T-helper 2 cell (primary cell): Measurements from ENCODE around the gene NPIPA1.
"Not testable (repeated sequence)": the region's sequence is repeated elsewhere in the genome, so short reads cannot be mapped to it uniquely, and the experiment has no call there.

Source experiments
- DNase-seq, 5 experiments: peaks; one replicate each; pipeline versions ENCODE4 v3.0.0 to v3.0.0-alpha.2; 2012 to 2022

Gene NPIPA1

DNA sequence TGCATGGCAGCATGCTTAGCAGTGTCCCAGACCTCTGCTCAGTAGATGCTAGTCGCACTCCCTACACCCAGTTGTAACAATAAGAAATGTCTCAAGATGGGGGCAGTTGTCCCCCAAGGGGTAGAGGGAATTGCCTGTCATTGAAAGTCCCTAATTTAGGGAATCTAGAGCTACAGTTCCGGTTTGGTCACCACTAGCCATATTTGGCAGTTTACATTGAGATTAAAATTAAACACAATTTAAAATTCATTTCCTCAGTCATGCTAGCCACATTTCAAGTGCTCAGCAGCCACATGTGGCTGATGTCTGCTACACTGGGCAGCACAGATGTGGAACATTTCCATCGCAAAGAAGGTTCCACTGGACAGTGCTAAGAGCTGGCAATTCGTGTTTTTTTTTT lies 41.7 kb downstream of the NPIPA1 start:
- not testable (repeated sequence) for DNase-seq

DNA sequence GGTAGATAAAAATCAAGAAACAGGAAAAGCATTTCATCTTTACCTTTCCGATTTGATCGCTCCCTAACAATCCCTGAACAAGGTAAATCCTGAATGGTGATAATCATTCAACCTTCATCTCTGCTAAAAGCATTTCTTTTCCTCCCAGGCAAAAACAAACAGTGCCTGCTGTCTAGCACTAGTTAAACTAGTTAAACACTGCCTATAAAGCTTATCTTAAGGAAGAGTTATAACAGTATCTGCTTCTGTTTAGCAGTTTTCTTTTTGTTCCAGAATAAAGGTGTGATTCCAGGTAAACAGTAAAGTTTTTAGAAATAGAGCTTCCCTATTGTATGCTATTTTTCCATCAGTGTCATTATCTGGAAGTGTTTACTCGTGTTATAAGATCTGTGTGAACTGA lies 44.0 kb downstream of the NPIPA1 start:
- DNase-seq = not testable (repeated sequence)

DNA sequence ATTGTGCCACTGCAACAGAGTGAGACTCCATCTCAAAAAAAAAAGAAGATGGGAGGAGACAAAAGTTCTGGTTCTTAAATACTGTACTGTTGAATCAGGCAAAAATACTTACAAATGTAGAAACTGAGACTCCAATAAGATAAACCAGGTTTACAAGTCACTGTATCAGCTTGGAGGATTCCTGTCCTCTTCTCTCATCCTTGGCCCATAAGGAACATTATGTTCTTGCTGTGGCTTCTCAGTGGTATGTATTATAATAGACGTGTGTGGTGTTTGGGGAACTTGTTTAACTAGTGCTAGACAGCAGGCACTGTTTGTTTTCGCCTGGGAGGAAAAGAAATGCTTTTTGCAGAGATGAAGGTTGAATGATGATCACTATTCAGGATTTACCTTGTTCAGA lies 45.3 kb downstream of the NPIPA1 start:
- DNase-seq = not testable (repeated sequence)

DNA sequence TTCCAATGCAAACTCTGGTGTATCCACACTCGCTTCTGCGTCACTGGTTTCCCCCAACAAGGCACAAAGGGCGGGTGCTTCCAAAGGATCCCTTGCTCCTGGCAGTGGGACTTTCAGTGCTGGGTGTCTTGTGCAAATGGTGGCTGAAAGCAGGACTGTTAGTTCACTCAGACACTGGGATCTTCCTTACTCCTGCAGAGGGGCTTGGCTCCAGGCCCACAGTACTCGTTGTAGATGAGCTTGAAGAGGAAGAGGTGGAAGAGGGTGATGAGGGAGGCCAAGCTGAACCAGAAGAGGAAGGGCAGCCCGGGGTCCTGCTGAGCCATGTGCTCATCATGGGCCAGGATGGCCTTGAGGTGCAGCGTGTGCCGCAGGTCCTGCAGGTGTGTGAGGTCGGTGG lies 50.8 kb downstream of the NPIPA1 start:
- not testable (repeated sequence) for DNase-seq

DNA sequence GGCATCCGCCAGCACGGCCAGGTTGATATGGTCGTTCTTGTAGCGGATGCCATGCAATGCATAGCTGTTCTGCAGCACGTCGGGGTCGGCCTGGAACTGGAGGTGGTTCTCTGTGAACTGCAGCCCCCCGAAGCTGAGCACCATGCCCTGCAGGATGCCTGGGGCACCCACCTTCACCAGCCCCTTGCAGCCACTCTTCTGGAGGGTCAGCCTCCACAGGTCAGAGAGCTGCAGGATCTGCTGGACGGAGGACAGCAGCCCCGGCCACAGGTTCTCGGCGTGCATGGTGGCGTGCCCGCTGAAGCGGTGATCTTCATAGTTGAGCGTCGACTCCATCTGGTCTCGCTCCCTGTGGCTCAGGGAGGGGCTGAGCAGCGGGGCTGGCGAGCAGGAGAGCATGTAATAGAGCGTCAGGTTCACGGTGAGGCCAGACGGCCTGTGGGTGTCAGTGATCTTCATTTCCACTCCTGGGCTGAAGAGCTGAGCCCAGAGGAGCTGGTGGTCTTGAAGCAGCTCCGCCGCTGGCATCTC lies 51.5 kb downstream of the NPIPA1 start:
- not testable (repeated sequence) for DNase-seq

DNA sequence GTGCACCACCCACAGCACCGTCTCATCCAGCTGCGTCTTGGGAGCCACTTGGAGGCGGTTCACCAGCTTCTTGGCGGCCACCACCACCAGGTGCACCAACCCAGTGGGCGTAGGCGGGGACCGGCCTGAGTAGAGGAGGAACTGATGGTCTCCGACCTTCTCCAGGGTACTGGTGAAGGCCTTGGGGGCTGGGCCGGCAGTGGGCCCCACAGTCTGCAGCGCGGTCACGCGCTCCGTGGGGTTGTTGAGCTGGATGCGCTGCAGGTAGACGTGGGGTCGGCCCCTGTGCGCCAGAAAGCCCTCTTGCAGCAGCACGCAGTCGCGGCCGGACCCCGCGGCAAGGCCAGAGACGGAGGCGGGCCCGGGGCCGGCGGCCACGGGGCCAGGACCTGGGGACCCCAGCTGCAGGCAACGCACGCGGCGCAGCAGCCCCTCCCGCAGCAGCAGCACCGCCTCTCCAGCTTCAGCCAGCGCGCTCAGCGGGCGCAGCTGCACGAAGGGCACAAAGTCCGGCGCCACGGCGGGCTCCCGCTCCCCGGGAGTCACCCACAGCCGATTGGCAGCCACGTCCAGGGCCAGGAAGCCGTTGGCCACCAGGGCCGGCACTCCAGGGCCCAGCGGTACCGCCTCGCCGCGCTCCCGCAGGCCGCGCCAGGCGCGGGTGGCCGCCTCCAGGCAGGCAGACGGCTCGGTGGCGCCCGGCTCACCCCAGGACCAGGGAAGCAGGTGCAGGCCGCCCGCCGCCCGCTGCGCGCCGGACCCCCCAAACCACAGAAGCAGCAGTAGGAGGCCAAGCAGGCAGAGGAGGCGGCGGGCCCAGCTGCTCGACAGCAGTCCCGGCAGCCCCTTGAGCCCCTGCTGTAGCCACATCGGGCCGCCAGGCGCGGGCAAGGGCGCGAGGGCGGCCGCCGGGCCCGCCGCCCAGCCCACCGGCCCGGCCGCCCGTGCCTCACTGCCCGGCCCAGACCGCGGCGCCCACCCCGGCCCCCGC lies 52.3 kb downstream of the NPIPA1 start:
- not testable (repeated sequence) for DNase-seq

DNA sequence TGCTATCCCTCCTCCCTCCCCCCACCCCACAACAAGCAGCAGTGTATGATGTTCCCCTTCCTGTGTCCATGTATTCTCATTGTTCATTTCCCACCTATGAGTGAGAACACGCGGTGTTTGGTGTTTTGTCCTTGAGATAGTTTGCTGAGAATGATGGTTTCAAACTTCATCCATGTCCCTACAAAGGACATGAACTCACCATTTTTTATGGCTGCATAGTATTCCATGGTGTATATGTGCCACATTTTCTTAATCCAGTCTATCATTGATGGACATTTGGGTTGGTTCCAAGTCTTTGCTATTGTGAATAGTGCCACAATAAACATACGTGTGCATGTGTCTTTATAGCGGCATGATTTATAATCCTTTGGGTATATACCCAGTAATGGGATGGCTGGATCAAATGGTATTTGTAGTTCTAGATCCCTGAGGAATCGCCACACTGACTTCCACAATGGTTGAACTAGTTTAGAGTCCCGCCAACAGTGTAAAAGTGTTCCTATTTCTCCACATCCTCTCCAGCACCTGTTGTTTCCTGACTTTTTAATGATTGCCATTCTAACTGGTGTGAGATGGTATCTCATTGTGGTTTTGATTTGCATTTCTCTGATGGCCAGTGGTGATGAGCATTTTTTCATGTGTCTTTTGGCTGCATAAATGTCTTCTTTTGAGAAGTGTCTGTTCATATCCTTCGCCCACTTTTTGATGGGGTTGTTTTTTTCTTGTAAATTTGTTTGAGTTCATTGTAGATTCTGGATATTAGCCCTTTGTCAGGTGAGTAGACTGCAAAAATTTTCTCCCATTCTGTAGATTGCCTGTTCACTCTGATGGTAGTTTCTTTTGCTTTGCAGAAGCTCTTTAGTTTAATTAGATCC lies 56.3 kb downstream of the NPIPA1 start:
- not testable (repeated sequence) for DNase-seq

DNA sequence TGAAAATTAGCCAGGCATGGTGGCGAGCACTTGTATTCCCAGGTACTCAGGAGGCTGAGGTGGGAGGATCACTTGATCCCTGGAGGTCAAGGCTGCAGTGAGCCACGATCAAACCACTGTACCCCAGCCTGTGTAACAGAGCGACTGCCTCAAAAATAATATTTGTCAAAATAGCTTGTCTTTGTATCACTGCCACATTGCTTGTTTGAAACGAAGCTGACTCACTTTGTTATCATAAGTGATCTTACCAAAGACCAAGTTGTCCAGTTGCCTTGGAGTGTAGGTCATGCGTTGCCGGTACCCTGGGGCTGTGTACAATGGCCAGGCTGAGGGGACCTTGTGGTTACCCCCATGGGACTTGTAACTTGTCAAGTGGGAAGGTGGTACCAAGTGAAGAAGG lies 59.5 kb downstream of the NPIPA1 start:
- DNase-seq = not testable (repeated sequence)

DNA sequence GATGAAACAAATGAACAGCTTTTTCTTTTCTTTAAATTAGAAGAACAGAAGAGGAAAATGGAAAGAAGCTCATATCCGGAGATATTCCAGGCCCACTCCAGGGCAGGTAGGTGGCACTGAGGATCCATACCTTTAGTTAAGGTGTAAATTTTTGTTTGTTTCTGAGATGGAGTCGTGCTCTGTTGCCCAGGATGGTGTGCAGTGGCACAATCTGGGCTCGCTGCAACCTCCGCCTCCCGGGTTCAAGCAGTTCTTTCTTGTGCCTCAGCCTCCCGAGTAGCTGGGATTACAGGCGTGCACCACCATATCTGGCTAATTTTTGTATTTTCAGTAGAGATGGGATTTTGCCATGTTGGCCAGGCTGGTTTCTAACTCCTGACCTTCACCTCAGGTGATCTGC lies 61.1 kb downstream of the NPIPA1 start:
- not testable (repeated sequence) for DNase-seq

DNA sequence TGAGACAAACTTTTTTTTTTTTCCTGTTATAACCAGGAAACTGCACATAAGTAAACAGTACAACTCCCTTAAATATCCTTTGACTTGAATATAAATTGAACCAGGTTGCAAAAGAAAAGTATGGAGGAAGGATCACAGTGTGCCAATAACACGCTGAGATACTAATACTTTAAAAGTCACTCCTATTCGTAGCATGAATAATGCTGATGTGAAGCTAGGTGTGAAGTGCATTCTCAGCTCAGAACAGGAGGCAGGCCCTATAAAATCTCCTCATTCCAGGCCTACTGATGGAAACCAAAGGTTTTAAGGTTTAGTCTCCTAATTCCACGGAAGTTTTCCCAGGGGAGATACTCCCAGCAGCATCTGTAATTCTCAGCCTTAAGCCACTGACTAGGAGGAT lies 62.6 kb downstream of the NPIPA1 start:
- not testable (repeated sequence) for DNase-seq
